BLaER1 treated with 17β-estradiol and CSF1 and Interleukin-3, amounts not matched to agents 10 nM and 100 nM (cell line): ENCODE measurements around the gene KLHL40.
A peak's percentile ranks its signal among the peaks of the same experiment; 100 is the strongest.

Source experiments
- H3K27ac ChIP-seq, 11 experiments: shearing (Covaris generic); formaldehyde crosslinking; 2 replicates each; pipeline ENCODE4 v1.8.1; 2022
- H3K27me3 ChIP-seq, 11 experiments: shearing (Covaris generic); formaldehyde crosslinking; 2 replicates each; pipeline ENCODE4 v1.8.1; 2022
- H3K36me3 ChIP-seq, 11 experiments: shearing (Covaris generic); formaldehyde crosslinking; 2 replicates each; pipeline ENCODE4 v1.8.1; 2022
- H3K4me1 ChIP-seq, 10 experiments: shearing (Covaris generic); formaldehyde crosslinking; 2 replicates each; pipeline ENCODE4 v1.8.1; 2022
- H3K4me2 ChIP-seq, 11 experiments: shearing (Covaris generic); formaldehyde crosslinking; 2 replicates each; pipeline ENCODE4 v1.8.1; 2022
- H3K4me3 ChIP-seq, 10 experiments: shearing (Covaris generic); formaldehyde crosslinking; 2 replicates each; pipeline ENCODE4 v1.8.1; 2022
- H3K9ac ChIP-seq, 11 experiments: shearing (Covaris generic); formaldehyde crosslinking; 2 replicates each; pipeline ENCODE4 v1.8.1; 2022
- H3K9me3 ChIP-seq, 11 experiments: shearing (Covaris generic); formaldehyde crosslinking; replicated peaks in 1 of 11; 2 replicates each; pipeline ENCODE4 v1.8.1; 2022
- H4K20me1 ChIP-seq, 11 experiments: shearing (Covaris generic); formaldehyde crosslinking; 2 replicates each; pipeline ENCODE4 v1.8.1; 2022
- Cebpa-rat ChIP-seq, 11 experiments: shearing (Covaris generic); IDR thresholded peaks; 2 replicates each; pipeline ENCODE4 v1.8.1; 2022

Gene KLHL40

GRCh38 chr3:42649783-42650182, 35.6 kb upstream of the KLHL40 start:
- Histone ChIP-seq H3K9me3 (no peaks in the 10 kb centered on the region), H3K4me3 (no peak overlapping the region), H3K4me2 (no peak overlapping the region), H3K27ac (0 out of 22 replicates have a peak overlapping the region, but pooled peaks of 1 of the 11 experiments have one; percentile 10), H4K20me1 (peaks cover 0 to 77% (median 70%) of the 10 kb centered on the region in 11 experiments; a peak in 18 of 22 replicates), H3K36me3 (peaks cover 51 to 71% (median 64%) of the 10 kb centered on the region in 11 experiments), H3K9ac (peak overlapping the region in 1 of 11 experiments; percentile 11; a peak in 1 of 22 replicates), H3K27me3 (no peaks in the 10 kb centered on the region), H3K4me1 (peaks cover 29 to 49% (median 42%) of the 10 kb centered on the region in 10 experiments)
- no peak for TF ChIP-seq Cebpa-rat (IDR thresholded peaks at IDR 0.05)

- H3K27me3 ChIP-seq, result no peaks in the 10 kb centered on the region
- peaks cover 46 to 64% (median 56%) of the 10 kb centered on the region in 10 experiments for H3K4me1 ChIP-seq
- H4K20me1 ChIP-seq, result peaks cover 0 to 72% (median 59%) of the 10 kb centered on the region in 11 experiments; a peak in 17 of 22 replicates
- TF ChIP-seq Cebpa-rat (IDR thresholded peaks at IDR 0.05), result no peak
- peak overlapping the region in 6 of 10 experiments; percentile 78 to 99 (median 89); a peak in 7 of 20 replicates for H3K4me3 ChIP-seq
- peak overlapping the region; percentile 38 to 98 (median 94); a peak in 19 of 22 replicates for H3K9ac ChIP-seq
- peaks cover 34 to 54% (median 47%) of the 10 kb centered on the region in 11 experiments for H3K36me3 ChIP-seq
- peak overlapping the region; percentile 89 to 100 (median 99) for H3K4me2 ChIP-seq
- no peaks in the 10 kb centered on the region for H3K9me3 ChIP-seq
- H3K27ac ChIP-seq, result peak overlapping the region in 8 of 11 experiments; percentile 11 to 96 (median 94); a peak in 14 of 22 replicates
These were observed 33.9 kb upstream of the KLHL40 start for GRCh38 chr3:42651248-42652091.

DNA sequence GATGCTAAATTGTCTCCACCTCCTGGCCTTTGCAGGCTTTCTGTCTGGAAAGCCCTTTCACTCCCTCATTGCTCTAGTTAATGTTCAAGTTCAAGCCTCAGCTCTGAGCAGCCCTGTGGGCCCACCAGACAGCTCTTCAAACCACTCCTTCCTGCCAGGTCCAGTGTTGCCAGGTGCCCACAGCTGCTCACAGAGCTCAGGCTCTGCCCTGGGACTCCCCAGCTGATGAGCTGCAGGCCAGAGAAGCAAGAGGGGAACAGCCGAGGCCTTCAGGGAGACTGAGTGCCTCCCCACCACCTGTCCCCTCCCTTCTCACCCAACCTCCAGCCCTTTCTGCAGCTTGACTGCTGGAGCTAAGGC, 33.1 kb upstream of the KLHL40 start:
- peaks cover 54 to 65% (median 61%) of the 10 kb centered on the region in 10 experiments for H3K4me1 ChIP-seq
- H3K4me3 ChIP-seq, result peak overlapping the region in 9 of 10 experiments; percentile 78 to 99 (median 87); a peak in 16 of 20 replicates

GRCh38 chr3:42652611-42653302, 32.6 kb upstream of the KLHL40 start:
- Histone ChIP-seq H4K20me1 (peaks cover 0 to 69% (median 48%) of the 10 kb centered on the region in 11 experiments; a peak in 17 of 22 replicates), H3K27me3 (no peaks in the 10 kb centered on the region), H3K4me3 (peak overlapping the region; percentile 78 to 99 (median 86)), H3K27ac (peak overlapping the region; percentile 88 to 96 (median 94)), H3K4me1 (peaks cover 59 to 71% (median 65%) of the 10 kb centered on the region in 10 experiments), H3K9ac (peak overlapping the region; percentile 91 to 98 (median 94)), H3K9me3 (no peaks in the 10 kb centered on the region), H3K4me2 (peak overlapping the region; percentile 89 to 100 (median 99)), H3K36me3 (peaks cover 22 to 41% (median 34%) of the 10 kb centered on the region in 11 experiments)
- TF ChIP-seq Cebpa-rat (IDR thresholded peaks at IDR 0.05), result no peak

More for the DNA sequence above, 33.1 kb upstream of the KLHL40 start:
- Histone ChIP-seq H3K9ac (peak overlapping the region; percentile 38 to 98 (median 94); a peak in 20 of 22 replicates), H4K20me1 (peaks cover 0 to 72% (median 53%) of the 10 kb centered on the region in 11 experiments; a peak in 17 of 22 replicates), H3K9me3 (no peaks in the 10 kb centered on the region), H3K4me2 (peak overlapping the region; percentile 89 to 100 (median 99)), H3K27ac (peak overlapping the region in 10 of 11 experiments; percentile 89 to 96 (median 94); a peak in 20 of 22 replicates), H3K27me3 (no peaks in the 10 kb centered on the region), H3K36me3 (peaks cover 27 to 46% (median 39%) of the 10 kb centered on the region in 11 experiments)
- no peak for TF ChIP-seq Cebpa-rat (IDR thresholded peaks at IDR 0.05)

DNA sequence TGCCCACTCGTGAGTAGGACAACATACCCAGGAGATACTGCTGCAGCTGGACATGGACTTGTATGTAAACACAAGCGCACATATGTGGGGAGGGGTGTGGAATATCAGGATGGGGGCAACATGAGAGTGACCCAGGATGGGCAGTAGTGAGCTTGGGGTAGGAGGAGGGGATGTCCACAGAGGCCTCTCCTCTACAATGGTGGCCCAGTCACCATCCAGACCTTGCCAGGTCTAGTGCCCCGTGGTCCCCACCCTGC, 32.1 kb upstream of the KLHL40 start:
- Histone ChIP-seq H3K4me2 (peak overlapping the region; percentile 89 to 100 (median 99)), H3K4me3 (peak overlapping the region; percentile 78 to 99 (median 86)), H3K9ac (peak overlapping the region; percentile 91 to 98 (median 94)), H3K27ac (peak overlapping the region; percentile 88 to 96 (median 94)), H3K9me3 (no peaks in the 10 kb centered on the region), H3K4me1 (peaks cover 62 to 75% (median 70%) of the 10 kb centered on the region in 10 experiments), H4K20me1 (peaks cover 0 to 64% (median 43%) of the 10 kb centered on the region in 11 experiments; a peak in 17 of 22 replicates), H3K27me3 (no peaks in the 10 kb centered on the region), H3K36me3 (peaks cover 17 to 36% (median 29%) of the 10 kb centered on the region in 11 experiments)
- no peak for TF ChIP-seq Cebpa-rat (IDR thresholded peaks at IDR 0.05)

DNA sequence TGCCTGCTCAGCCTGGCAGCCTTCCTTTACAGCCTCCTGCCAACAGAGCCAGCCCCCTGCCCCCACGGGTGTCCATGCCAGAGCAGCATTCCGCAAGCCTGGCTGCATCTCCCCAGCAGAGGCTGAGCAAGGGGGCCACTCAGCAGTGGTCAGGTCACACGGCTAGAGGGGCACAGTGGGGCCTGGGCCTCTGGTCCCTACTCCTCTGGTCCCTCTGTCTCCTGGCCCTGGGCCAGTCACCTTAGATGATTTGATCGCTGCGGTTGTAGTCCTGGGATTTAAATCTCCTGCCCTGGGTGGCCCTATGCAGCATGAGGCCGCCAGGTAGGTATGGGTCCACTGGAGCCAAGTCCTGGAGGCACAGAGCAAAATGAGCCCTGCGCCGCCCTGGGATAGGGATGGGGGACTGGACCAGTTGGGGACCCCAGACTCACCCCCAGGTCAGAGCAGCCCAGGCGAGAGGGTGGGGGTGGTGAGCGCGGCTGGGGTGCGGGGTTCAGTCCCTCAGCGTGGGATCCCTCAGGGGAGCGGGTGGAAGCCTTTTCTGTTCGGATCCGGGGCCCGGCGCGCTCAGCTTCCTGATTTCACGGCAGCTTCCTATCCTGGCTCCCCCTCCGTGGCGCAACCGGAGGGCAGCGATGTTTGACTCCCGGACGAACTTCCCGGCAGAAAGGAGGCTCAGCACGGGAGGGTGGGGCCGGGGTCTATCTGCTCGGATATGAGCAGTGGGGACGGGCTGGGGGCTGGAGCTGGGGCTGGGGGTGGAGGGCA, 31.6 kb upstream of the KLHL40 start, which contains the start of gene ZBTB47:
Gene ZBTB47 (plus strand): TSS at position 138 of the 771 bp plus-strand sequence. CDS start 4,659 bp downstream, outside the sequence.
- Histone ChIP-seq H3K27ac (peak within 1 kb of the TSS; percentile 88 to 96 (median 94)), H3K9me3 (no peaks in the 10 kb centered on the region), H4K20me1 (peaks cover 0 to 59% (median 38%) of the 10 kb centered on the region in 11 experiments; a peak in 17 of 22 replicates), H3K36me3 (peaks cover 12 to 36% (median 24%) of the 10 kb centered on the region in 11 experiments; a peak in 20 of 22 replicates), H3K4me3 (peak within 1 kb of the TSS; percentile 78 to 99 (median 86)), H3K4me2 (peak within 1 kb of the TSS; percentile 89 to 100 (median 99)), H3K4me1 (peaks cover 67 to 80% (median 75%) of the 10 kb centered on the region in 10 experiments), H3K9ac (peak within 1 kb of the TSS; percentile 91 to 98 (median 94)), H3K27me3 (no peaks in the 10 kb centered on the region)
- TF ChIP-seq Cebpa-rat (IDR thresholded peaks at IDR 0.05), result no peak

- H3K4me1 ChIP-seq, result peaks cover 75 to 87% (median 82%) of the 10 kb centered on the region in 10 experiments
- peaks cover 3 to 28% (median 16%) of the 10 kb centered on the region in 11 experiments; a peak in 17 of 22 replicates for H3K36me3 ChIP-seq
- TF ChIP-seq Cebpa-rat (IDR thresholded peaks at IDR 0.05), result no peak
- H3K27ac ChIP-seq, result peak overlapping the region; percentile 88 to 96 (median 94)
- H3K4me3 ChIP-seq, result peak overlapping the region; percentile 78 to 99 (median 86)
- H3K4me2 ChIP-seq, result peak overlapping the region; percentile 89 to 100 (median 99)
- H3K9me3 ChIP-seq, result no peaks in the 10 kb centered on the region
- peak overlapping the region; percentile 91 to 98 (median 94) for H3K9ac ChIP-seq
- H4K20me1 ChIP-seq, result peaks cover 0 to 51% (median 30%) of the 10 kb centered on the region in 11 experiments; a peak in 17 of 22 replicates
- no peaks in the 10 kb centered on the region for H3K27me3 ChIP-seq
These were observed 30.8 kb upstream of the KLHL40 start for GRCh38 chr3:42654331-42655201.
